SK-N-SH treated with all-trans-retinoic acid at 6 μM for 48 hours (cell line): ENCODE results near the gene ZNF32.

Experiments
- ARNTL ChIP-seq: fragments of 450-650 bp; formaldehyde crosslinking; IDR thresholded peaks from 2 replicates; pipeline ENCODE4 v1.5.0; 2020; ENCODE audit warnings: low read depth, mild to moderate bottlenecking, moderate library complexity, borderline replicate concordance
- CREB5 ChIP-seq: fragments of 250-450 bp; sonication (Bioruptor Pico); IDR thresholded peaks from 2 replicates; pipeline ENCODE4 v1.5.1; 2020; ENCODE audit warnings: low read depth, mild to moderate bottlenecking, moderate library complexity
- ESRRG ChIP-seq: fragments of 250-450 bp; sonication (Bioruptor Pico); IDR thresholded peaks from 2 replicates; pipeline ENCODE4 v1.6.1; 2021; ENCODE audit warnings: mild to moderate bottlenecking
- ISL1 ChIP-seq: fragments of 250-450 bp; sonication (Bioruptor Pico); IDR thresholded peaks from 2 replicates; pipeline ENCODE4 v2.1.2; 2022; ENCODE audit warnings: mild to moderate bottlenecking, moderate library complexity
- TCF4 ChIP-seq: fragments of 250-450 bp; sonication (Bioruptor Pico); IDR thresholded peaks from 2 replicates; pipeline ENCODE4 v1.8.0; 2021; ENCODE audit warnings: mild to moderate bottlenecking, moderate library complexity, borderline replicate concordance

GRCh38 chr10:43678654-43679053, 30.0 kb upstream of the ZNF32 start:
- TF ChIP-seq CREB5 (CRISPR knock-in tag): no peak
- no peak for TF ChIP-seq TCF4 (CRISPR knock-in tag)
- TF ChIP-seq ARNTL (CRISPR knock-in tag): no peak
- TF ChIP-seq ESRRG (CRISPR knock-in tag): no peak
- no peak for TF ChIP-seq ISL1 (CRISPR knock-in tag)
